GM21515 (cell line): ENCODE measurements around the gene GDPD4.

Experiments used
- ATAC-seq: cut with Tn5 transposase; IDR thresholded peaks from one replicate; pipeline ENCODE4 v1.9.1; 2021; ENCODE audit not compliant: unreplicated experiment

GDPD4 gene

GRCh38 chr11:77206264-77207018 lies 95.0 kb downstream of the GDPD4 start:
- ATAC-seq = no peak

GRCh38 chr11:77205467-77206263 lies 95.8 kb downstream of the GDPD4 start:
- no peak for ATAC-seq

GRCh38 chr11:77204754-77205466 lies 96.6 kb downstream of the GDPD4 start:
- no peak for ATAC-seq

GRCh38 chr11:77203901-77204753 lies 97.4 kb downstream of the GDPD4 start:
- no peak for ATAC-seq

- ATAC-seq = no peak
These were observed 98.3 kb downstream of the GDPD4 start for GRCh38 chr11:77202941-77203900.

- no peak for ATAC-seq
These were observed 99.3 kb downstream of the GDPD4 start for GRCh38 chr11:77201991-77202841.

- ATAC-seq = no peak
These were observed 100.1 kb downstream of the GDPD4 start for GRCh38 chr11:77201370-77201769.

- ATAC-seq = no peak
These were observed 100.9 kb downstream of the GDPD4 start for GRCh38 chr11:77200351-77201268.

- no peak for ATAC-seq
These were observed 102.2 kb downstream of the GDPD4 start for GRCh38 chr11:77199137-77199745.

GRCh38 chr11:77198440-77198849 lies 103.0 kb downstream of the GDPD4 start:
- no peak for ATAC-seq

- ATAC-seq = no peak
These were observed 103.7 kb downstream of the GDPD4 start for GRCh38 chr11:77197626-77198320.

- ATAC-seq = no peak
These were observed 104.5 kb downstream of the GDPD4 start for GRCh38 chr11:77196961-77197360.

- ATAC-seq = no peak
These were observed 106.3 kb downstream of the GDPD4 start for GRCh38 chr11:77195071-77195755.

- ATAC-seq = no peak
These were observed 107.3 kb downstream of the GDPD4 start for GRCh38 chr11:77193911-77194830.

- no peak for ATAC-seq
These were observed 108.3 kb downstream of the GDPD4 start for GRCh38 chr11:77193167-77193566.
